SKM-1 treated with dmso at 0.1 percent for 144 hours (cell line): ENCODE measurements around the gene TNPO2.
"Not testable (repeated sequence)": the region's sequence is repeated elsewhere in the genome, so short reads cannot be mapped to it uniquely, and the experiment has no call there.

Source experiments
- DNase-seq: peaks from one replicate; lab custom pipeline; 2025; ENCODE audit not compliant: unreplicated experiment; lab: John Stamatoyannopoulos, UW

TNPO2 gene

GRCh38 chr19:12737835-12738351 lies 14.2 kb upstream of the TNPO2 start:
- no peak for DNase-seq

GRCh38 chr19:12736995-12737834 lies 13.5 kb upstream of the TNPO2 start, which contains the start of gene GET3:
GET3 (plus strand) TSS chr19:12737497; CDS start chr19:12737506, 9 bp downstream.
- DNase-seq = peak; percentile 99

GRCh38 chr19:12733369-12734214 lies 9.9 kb upstream of the TNPO2 start:
- peak; percentile 65 for DNase-seq

GRCh38 chr19:12731337-12731736 lies 7.6 kb upstream of the TNPO2 start:
- DNase-seq = no peak

- DNase-seq = no peak
Measured at GRCh38 chr19:12730064-12730463, 6.3 kb upstream of the TNPO2 start.

GRCh38 chr19:12727745-12728433 lies 4.2 kb upstream of the TNPO2 start:
- no peak for DNase-seq

GRCh38 chr19:12726988-12727316 lies 3.2 kb upstream of the TNPO2 start:
- no peak for DNase-seq

GRCh38 chr19:12725612-12726011 lies 1.9 kb upstream of the TNPO2 start:
- DNase-seq = not testable (repeated sequence)

GRCh38 chr19:12723381-12723640 lies 421 bp downstream of the TNPO2 start:
- no peak for DNase-seq

GRCh38 chr19:12722566-12723380 lies 959 bp downstream of the TNPO2 start:
- peak; percentile 97 for DNase-seq

- no peak for DNase-seq
Measured at GRCh38 chr19:12721656-12722565, 1.8 kb downstream of the TNPO2 start.

- no peak for DNase-seq
Measured at GRCh38 chr19:12720851-12721655, 2.7 kb downstream of the TNPO2 start.

- no peak for DNase-seq
Measured at GRCh38 chr19:12720296-12720695, 3.4 kb downstream of the TNPO2 start.

- no peak for DNase-seq
Measured at GRCh38 chr19:12715929-12716328, 7.8 kb downstream of the TNPO2 start.

- DNase-seq = no peak
Measured at GRCh38 chr19:12715102-12715501, 8.6 kb downstream of the TNPO2 start.

GRCh38 chr19:12713304-12713703 lies 10.4 kb downstream of the TNPO2 start:
- not testable (repeated sequence) for DNase-seq

- DNase-seq = not testable (repeated sequence)
Measured at GRCh38 chr19:12712077-12712476, 11.7 kb downstream of the TNPO2 start.

- DNase-seq = no peak
Measured at GRCh38 chr19:12711187-12711586, 12.5 kb downstream of the TNPO2 start.

GRCh38 chr19:12708641-12709040 lies 15.1 kb downstream of the TNPO2 start:
- no peak for DNase-seq
